ENCODE results near the gene DCAF6.

Gene DCAF6

DNA sequence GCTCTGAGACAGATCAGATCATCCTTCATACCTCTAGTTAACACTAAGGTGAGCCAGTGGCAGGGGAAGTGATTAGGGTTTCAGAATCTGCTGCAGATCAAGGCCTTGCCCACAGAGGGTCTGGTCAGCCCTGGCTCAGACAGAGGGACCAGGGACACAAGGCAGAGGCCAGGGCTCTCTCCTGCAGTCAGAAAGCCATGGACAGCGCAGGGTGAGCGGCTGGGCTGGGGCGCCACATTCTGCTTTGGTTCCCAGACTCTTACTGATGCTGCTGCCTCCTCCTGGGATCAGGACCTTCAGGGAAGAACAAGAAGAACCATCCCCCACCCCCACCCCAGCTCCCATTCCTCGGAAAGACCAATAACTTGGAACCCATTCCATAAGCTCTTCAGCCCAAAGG is 157.1 kb downstream of the DCAF6 start:
- Histone ChIP-seq H3K36me3 (no peaks in the 10 kb centered on the region), H3K27ac (no peak overlapping the region), H3K4me1 (ENCODE audit: control insufficient read depth in 1 of 2, insufficient read depth in 1 of 2, low read depth in 1 of 2, low read length in 1 of 2) (no peaks in the 10 kb centered on the region), H3K27me3 (no peaks in the 10 kb centered on the region), H3K4me3 (ENCODE audit: low read depth in 1 of 2, low read length in 1 of 2) (no peak overlapping the region), H3K9me3 (no peaks in the 10 kb centered on the region)
- TF ChIP-seq, protein P1, sequence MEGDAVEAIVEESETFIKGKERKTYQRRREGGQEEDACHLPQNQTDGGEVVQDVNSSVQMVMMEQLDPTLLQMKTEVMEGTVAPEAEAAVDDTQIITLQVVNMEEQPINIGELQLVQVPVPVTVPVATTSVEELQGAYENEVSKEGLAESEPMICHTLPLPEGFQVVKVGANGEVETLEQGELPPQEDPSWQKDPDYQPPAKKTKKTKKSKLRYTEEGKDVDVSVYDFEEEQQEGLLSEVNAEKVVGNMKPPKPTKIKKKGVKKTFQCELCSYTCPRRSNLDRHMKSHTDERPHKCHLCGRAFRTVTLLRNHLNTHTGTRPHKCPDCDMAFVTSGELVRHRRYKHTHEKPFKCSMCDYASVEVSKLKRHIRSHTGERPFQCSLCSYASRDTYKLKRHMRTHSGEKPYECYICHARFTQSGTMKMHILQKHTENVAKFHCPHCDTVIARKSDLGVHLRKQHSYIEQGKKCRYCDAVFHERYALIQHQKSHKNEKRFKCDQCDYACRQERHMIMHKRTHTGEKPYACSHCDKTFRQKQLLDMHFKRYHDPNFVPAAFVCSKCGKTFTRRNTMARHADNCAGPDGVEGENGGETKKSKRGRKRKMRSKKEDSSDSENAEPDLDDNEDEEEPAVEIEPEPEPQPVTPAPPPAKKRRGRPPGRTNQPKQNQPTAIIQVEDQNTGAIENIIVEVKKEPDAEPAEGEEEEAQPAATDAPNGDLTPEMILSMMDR (IDR thresholded peaks at IDR 0.05), result no peak

DNA sequence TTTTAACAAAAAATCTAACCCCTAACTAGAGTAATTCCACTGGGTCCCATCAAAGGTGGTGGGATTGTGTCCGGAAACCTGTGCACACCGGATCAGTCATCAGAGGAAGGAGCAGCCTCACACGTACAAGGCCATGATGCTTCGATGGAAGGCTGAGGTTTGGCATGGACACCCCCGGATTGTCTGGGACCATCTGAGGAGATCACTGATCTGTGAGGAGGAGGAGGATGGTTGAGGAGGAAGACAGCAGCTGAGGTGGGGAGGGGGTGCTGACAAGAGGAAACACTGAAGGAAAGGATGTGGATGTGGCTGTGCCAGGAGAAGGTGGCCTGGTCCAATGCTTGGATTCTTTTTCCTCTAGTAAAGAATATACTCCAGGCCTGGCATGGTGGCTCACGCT is 159.0 kb downstream of the DCAF6 start:
- H3K27me3 ChIP-seq, result no peaks in the 10 kb centered on the region
- H3K36me3 ChIP-seq, result no peaks in the 10 kb centered on the region
- H3K9me3 ChIP-seq, result no peaks in the 10 kb centered on the region
- no peaks in the 10 kb centered on the region for H3K4me1 ChIP-seq (ENCODE audit: control insufficient read depth in 1 of 2, insufficient read depth in 1 of 2, low read depth in 1 of 2, low read length in 1 of 2)
- H3K27ac ChIP-seq, result no peak overlapping the region
- TF ChIP-seq, protein P1 (IDR thresholded peaks at IDR 0.05), result no peak
- no peak overlapping the region for H3K4me3 ChIP-seq (ENCODE audit: low read depth in 1 of 2, low read length in 1 of 2)

DNA sequence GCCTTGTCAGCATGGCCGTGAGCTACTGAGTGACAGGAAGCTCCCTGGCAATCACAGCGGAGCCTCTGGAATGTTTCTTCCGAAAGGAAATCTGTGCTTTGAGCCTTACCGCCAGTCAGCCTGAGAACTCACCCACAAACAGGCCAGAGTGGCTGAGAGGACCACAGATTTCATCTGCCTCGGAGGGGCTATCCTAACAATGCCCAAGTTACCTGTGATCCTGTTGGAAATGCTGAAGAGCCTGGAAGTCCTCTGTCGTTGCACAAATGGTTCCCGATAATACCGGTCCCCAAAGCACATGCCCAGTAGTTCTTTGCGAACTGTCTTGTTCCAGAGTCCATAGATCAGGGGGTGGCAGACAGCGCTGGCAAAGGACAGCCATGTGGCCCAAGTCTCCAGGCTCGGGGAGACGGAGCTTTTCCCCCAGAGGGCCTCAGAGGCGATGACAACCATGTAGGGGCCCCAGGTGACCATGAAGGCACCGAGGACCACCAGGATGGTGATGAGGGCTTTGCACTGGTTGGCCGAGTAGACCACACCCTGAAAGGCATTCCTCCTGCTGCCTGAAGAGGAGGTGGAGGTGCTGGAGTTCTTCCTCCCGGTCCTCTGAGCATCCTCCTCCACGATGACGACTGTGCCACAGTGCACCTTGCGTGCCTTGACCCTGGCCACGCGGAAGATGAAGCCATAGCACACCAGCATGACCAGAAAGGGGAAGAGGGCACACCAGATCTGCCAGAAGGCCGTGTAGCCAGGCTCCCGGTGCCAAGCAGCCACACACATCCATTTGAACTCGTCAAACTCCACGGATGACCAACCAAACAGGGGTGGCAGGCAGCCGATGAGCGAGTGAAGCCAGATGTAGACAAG is 160.0 kb downstream of the DCAF6 start:
- TF ChIP-seq, protein P1 (IDR thresholded peaks at IDR 0.05), result no peak
- Histone ChIP-seq H3K4me1 (ENCODE audit: control insufficient read depth in 1 of 2, insufficient read depth in 1 of 2, low read depth in 1 of 2, low read length in 1 of 2) (no peaks in the 10 kb centered on the region), H3K27me3 (no peaks in the 10 kb centered on the region), H3K36me3 (no peaks in the 10 kb centered on the region), H3K9me3 (no peaks in the 10 kb centered on the region), H3K4me3 (ENCODE audit: low read depth in 1 of 2, low read length in 1 of 2) (no peak overlapping the region), H3K27ac (no peak overlapping the region)

DNA sequence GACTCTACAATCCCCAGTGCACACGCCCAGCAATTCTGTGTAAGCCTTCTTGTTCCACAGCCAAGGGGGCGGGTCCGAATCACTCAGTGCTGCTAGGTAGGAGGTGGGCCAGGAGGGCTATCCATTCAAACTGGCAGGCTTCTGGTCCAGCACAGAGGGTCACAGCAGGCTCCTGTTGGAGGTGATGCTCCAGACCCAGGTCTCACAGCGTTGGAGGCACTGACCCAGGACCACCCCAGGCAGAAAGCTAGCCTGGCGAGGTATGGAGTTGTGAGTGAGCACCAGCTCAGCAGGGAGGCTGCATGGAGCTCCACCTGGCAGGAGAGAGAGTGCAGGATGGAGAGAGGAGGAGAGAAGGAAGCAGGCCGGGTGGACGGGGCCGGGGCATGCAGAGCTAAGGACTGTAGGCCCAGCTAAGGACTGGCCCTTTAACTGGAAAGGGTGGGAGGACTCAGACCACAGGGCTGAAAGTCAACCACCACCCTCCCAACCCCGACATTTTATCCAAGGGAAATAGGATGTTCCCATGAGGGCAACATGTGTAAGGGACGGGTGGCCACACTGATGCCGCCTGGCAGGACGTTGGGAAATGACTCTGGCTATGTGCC is 161.5 kb downstream of the DCAF6 start:
- H3K4me1 ChIP-seq (ENCODE audit: control insufficient read depth in 1 of 2, insufficient read depth in 1 of 2, low read depth in 1 of 2, low read length in 1 of 2), result no peaks in the 10 kb centered on the region

DNA sequence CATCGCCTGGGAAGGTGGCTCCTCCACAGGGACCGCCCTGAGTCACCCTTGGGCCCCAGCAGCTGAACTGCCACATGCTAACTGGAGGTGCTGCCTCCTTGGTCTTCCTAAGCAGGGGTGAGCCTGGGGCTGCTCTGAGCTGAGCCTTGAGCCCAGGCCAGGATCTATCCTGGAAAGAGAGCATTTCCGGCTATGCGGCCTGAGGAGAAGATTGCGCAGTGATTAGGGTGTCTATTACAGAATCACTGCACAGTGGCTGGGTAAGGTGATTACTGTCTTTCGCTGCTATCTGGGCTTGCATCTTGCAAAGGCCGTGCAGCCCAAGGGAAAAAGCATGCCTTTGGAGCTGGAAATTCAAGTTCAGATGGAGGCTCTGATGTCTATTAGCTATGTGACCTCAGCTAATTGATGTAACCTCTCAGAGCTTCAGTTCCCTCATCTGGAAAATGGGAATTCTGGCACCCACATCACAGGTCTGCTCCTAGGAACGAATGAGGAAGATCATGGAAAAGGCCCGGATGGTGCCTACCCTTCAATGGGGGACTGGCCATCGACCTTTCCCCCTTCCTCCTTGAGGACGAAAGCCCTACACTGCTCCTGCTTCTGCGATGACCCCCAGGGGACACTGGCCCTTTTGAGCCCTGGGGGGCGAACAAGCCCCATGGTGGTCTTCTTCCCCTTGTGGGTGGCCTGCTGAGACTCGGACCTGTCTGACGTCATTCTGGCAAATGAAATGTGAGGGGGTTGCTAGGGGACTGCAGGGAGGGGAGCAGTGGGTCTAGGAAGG is 162.2 kb downstream of the DCAF6 start:
- H3K4me1 ChIP-seq (ENCODE audit: control insufficient read depth in 1 of 2, insufficient read depth in 1 of 2, low read depth in 1 of 2, low read length in 1 of 2), result no peaks in the 10 kb centered on the region
- H3K27me3 ChIP-seq, result no peaks in the 10 kb centered on the region
- no peaks in the 10 kb centered on the region for H3K36me3 ChIP-seq
- H3K9me3 ChIP-seq, result no peaks in the 10 kb centered on the region
- no peak overlapping the region for H3K27ac ChIP-seq
- TF ChIP-seq, protein P1 (IDR thresholded peaks at IDR 0.05), result no peak
- H3K4me3 ChIP-seq (ENCODE audit: low read depth in 1 of 2, low read length in 1 of 2), result no peak overlapping the region

More for the DNA sequence above, 161.5 kb downstream of the DCAF6 start:
- Histone ChIP-seq H3K27me3 (no peaks in the 10 kb centered on the region), H3K27ac (no peak overlapping the region), H3K4me3 (ENCODE audit: low read depth in 1 of 2, low read length in 1 of 2) (no peak overlapping the region), H3K36me3 (no peaks in the 10 kb centered on the region), H3K9me3 (no peaks in the 10 kb centered on the region)
- TF ChIP-seq, protein P1 (IDR thresholded peaks at IDR 0.05), result no peak

Measured in neutrophil (primary cell).